Stimulated activated CD8-positive, alpha-beta memory T cell treated with anti-CD3 and anti-CD28 coated beads, Interleukin-7, amount 100 ng/mL, for 24 hours (primary cell): ENCODE results near the gene MSANTD3.
"Not testable (repeated sequence)": the region's sequence is repeated elsewhere in the genome, so short reads cannot be mapped to it uniquely, and the experiment has no call there.

ENCODE experiments used
- DNase-seq: peaks from one replicate; pipeline ENCODE4 v3.0.0-alpha.2; 2020; ENCODE audit warnings: low read depth

Gene MSANTD3

GRCh38 chr9:100428871-100429654 lies 2.1 kb downstream of the MSANTD3 start:
- DNase-seq = no peak

- no peak for DNase-seq
These were observed 3.5 kb downstream of the MSANTD3 start for GRCh38 chr9:100430286-100430940.

GRCh38 chr9:100431886-100432285 lies 4.9 kb downstream of the MSANTD3 start:
- DNase-seq = no peak

- no peak for DNase-seq
These were observed 5.8 kb downstream of the MSANTD3 start for GRCh38 chr9:100432736-100433135.

GRCh38 chr9:100436571-100436970 lies 9.6 kb downstream of the MSANTD3 start:
- DNase-seq = no peak

GRCh38 chr9:100437860-100438805 lies 11.2 kb downstream of the MSANTD3 start:
- peak; percentile 59 for DNase-seq

- no peak for DNase-seq
These were observed 13.1 kb downstream of the MSANTD3 start for GRCh38 chr9:100440071-100440470.

GRCh38 chr9:100440487-100440886 lies 13.5 kb downstream of the MSANTD3 start:
- not testable (repeated sequence) for DNase-seq

- no peak for DNase-seq
These were observed 15.0 kb downstream of the MSANTD3 start for GRCh38 chr9:100441911-100442361.

GRCh38 chr9:100443781-100444768 lies 17.1 kb downstream of the MSANTD3 start:
- DNase-seq = no peak

GRCh38 chr9:100445161-100445902 lies 18.4 kb downstream of the MSANTD3 start:
- DNase-seq = no peak

GRCh38 chr9:100445903-100446549 lies 19.1 kb downstream of the MSANTD3 start:
- DNase-seq = no peak

GRCh38 chr9:100447041-100447440 lies 20.1 kb downstream of the MSANTD3 start:
- DNase-seq = no peak

GRCh38 chr9:100448266-100448665 lies 21.3 kb downstream of the MSANTD3 start:
- no peak for DNase-seq

GRCh38 chr9:100449420-100449819 lies 22.5 kb downstream of the MSANTD3 start:
- DNase-seq = no peak

GRCh38 chr9:100452894-100453293 lies 26.0 kb downstream of the MSANTD3 start:
- DNase-seq = no peak

GRCh38 chr9:100455470-100455869 lies 28.5 kb downstream of the MSANTD3 start:
- no peak for DNase-seq

- no peak for DNase-seq
These were observed 30.6 kb downstream of the MSANTD3 start for GRCh38 chr9:100457517-100457916.

GRCh38 chr9:100459963-100460362 lies 33.0 kb downstream of the MSANTD3 start:
- DNase-seq = no peak

- DNase-seq = no peak
These were observed 38.3 kb downstream of the MSANTD3 start for GRCh38 chr9:100465274-100465673.
